ACC112 (cell line): ENCODE measurements around the gene MAFB.

Source experiments
- H2AFZ ChIP-seq: fragments of 200-600 bp; sonication (generic); one replicate; pipeline ENCODE4 v1.6.0; 2017; ENCODE audit warnings: antibody characterized with exemption, low read length; ENCODE audit not compliant: unreplicated experiment
- H3K27ac ChIP-seq: fragments of 200-600 bp; sonication (generic); 2 replicates; pipeline ENCODE4 v1.5.1; 2014; ENCODE audit warnings: low read depth, mild to moderate bottlenecking, antibody characterized with exemption, low read length, moderate library complexity
- H3K27me3 ChIP-seq: fragments of 200-600 bp; sonication (generic); 2 replicates; pipeline ENCODE4 v1.6.1; 2014; ENCODE audit warnings: mild to moderate bottlenecking, antibody characterized with exemption, low read length, moderate library complexity, mixed read lengths; ENCODE audit not compliant: insufficient read depth
- H3K36me3 ChIP-seq: fragments of 200-600 bp; sonication (generic); 2 replicates; pipeline ENCODE4 v1.6.1; 2016; ENCODE audit warnings: mild to moderate bottlenecking, antibody characterized with exemption, low read length, moderate library complexity, mixed read lengths; ENCODE audit not compliant: insufficient read depth
- H3K4me1 ChIP-seq: fragments of 200-600 bp; sonication (generic); one replicate; pipeline ENCODE4 v1.6.1; 2016; ENCODE audit warnings: low read length, mixed read lengths; ENCODE audit not compliant: insufficient read depth, unreplicated experiment, control insufficient read depth
- H3K4me3 ChIP-seq: fragments of 200-600 bp; sonication (generic); 2 replicates; pipeline ENCODE4 v1.5.1; 2014; ENCODE audit warnings: mild to moderate bottlenecking, low read depth, low read length
- H3K79me2 ChIP-seq: fragments of 200-600 bp; sonication (generic); one replicate; pipeline ENCODE4 v1.6.0; 2016; ENCODE audit warnings: low read length; ENCODE audit not compliant: control insufficient read depth, unreplicated experiment, insufficient read depth

MAFB gene

GRCh38 chr20:40670253-40670652, 18.8 kb downstream of the MAFB start:
- no peaks in the 10 kb centered on the region for H3K79me2 ChIP-seq
- no peaks in the 10 kb centered on the region for H3K36me3 ChIP-seq
- H3K27me3 ChIP-seq = peaks cover 27% of the 10 kb centered on the region
- no peak overlapping the region for H3K4me3 ChIP-seq
- no peak overlapping the region for H3K27ac ChIP-seq
- no peak overlapping the region for H2AFZ ChIP-seq
- H3K4me1 ChIP-seq = no peaks in the 10 kb centered on the region

GRCh38 chr20:40669692-40670091, 19.3 kb downstream of the MAFB start:
- H3K79me2 ChIP-seq = no peaks in the 10 kb centered on the region
- H3K36me3 ChIP-seq = no peaks in the 10 kb centered on the region
- H3K27ac ChIP-seq = no peak overlapping the region
- H3K4me1 ChIP-seq = no peaks in the 10 kb centered on the region
- no peak overlapping the region for H3K4me3 ChIP-seq
- H3K27me3 ChIP-seq = peaks cover 21% of the 10 kb centered on the region
- no peak overlapping the region for H2AFZ ChIP-seq

DNA sequence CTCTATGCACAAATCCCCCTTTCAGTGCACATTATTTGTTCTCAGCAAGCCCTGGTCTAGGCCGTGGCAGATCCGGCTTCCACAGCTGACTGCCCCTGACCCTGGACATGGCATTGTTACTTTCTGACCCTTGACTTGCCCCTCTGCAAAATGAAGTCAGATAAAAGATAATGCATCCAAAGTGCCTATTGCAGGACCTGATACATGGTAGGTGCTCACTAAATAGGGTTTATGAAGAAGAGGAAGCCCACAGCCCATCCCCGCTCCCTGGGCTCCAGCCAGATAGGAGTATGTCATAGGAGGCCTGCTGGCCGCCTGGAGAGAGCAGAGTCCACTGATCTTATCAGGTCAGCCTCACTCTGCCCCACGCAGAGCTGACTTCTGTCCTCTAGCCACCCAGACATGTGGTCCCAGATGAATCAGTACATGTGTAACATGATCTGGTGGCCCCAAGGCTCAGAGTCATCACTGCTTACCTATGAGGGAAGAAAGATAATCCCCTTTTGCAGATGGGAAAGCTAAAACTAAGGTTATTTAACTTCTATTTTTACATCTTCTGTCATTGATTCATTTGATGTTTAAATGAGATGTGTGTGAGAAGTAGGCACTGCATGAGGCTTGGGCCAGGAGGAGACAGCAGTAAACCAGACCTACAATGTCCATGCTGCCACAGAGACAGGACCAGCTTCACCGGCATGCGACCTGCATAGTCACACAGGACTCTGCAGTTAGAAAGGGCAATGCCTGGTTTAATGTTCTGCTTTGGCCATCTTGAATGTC, 20.4 kb downstream of the MAFB start:
- peaks cover 12% of the 10 kb centered on the region; the same call in 1 of the 2 replicates for H3K27me3 ChIP-seq
- no peaks in the 10 kb centered on the region for H3K36me3 ChIP-seq
- H3K79me2 ChIP-seq = no peaks in the 10 kb centered on the region
- H3K4me1 ChIP-seq = no peaks in the 10 kb centered on the region
- H3K27ac ChIP-seq = no peak overlapping the region
- no peak overlapping the region for H2AFZ ChIP-seq
- no peak overlapping the region for H3K4me3 ChIP-seq

GRCh38 chr20:40667503-40667902, 21.5 kb downstream of the MAFB start:
- Histone ChIP-seq H3K79me2 (no peaks in the 10 kb centered on the region), H3K4me3 (no peak overlapping the region)

GRCh38 chr20:40666336-40666735, 22.7 kb downstream of the MAFB start:
- Histone ChIP-seq H3K27me3 (0 out of 2 replicates have a peak, but pooled peaks cover 5% of the 10 kb centered on the region), H3K4me3 (no peak overlapping the region), H3K79me2 (no peaks in the 10 kb centered on the region), H3K27ac (no peak overlapping the region), H3K4me1 (no peaks in the 10 kb centered on the region), H2AFZ (no peak overlapping the region), H3K36me3 (no peaks in the 10 kb centered on the region)

More at GRCh38 chr20:40667503-40667902, 21.5 kb downstream of the MAFB start:
- Histone ChIP-seq H3K27ac (no peak overlapping the region), H3K4me1 (no peaks in the 10 kb centered on the region), H3K27me3 (peaks cover 5% of the 10 kb centered on the region; the same call in 1 of the 2 replicates), H3K36me3 (no peaks in the 10 kb centered on the region), H2AFZ (no peak overlapping the region)

GRCh38 chr20:40664891-40665290, 24.1 kb downstream of the MAFB start:
- H2AFZ ChIP-seq = no peak overlapping the region
- H3K4me3 ChIP-seq = no peak overlapping the region
- no peak overlapping the region for H3K27ac ChIP-seq
- H3K4me1 ChIP-seq = no peaks in the 10 kb centered on the region
- H3K79me2 ChIP-seq = no peaks in the 10 kb centered on the region
- no peaks in the 10 kb centered on the region for H3K36me3 ChIP-seq
- peaks cover 5% of the 10 kb centered on the region; the same call in 1 of the 2 replicates for H3K27me3 ChIP-seq

DNA sequence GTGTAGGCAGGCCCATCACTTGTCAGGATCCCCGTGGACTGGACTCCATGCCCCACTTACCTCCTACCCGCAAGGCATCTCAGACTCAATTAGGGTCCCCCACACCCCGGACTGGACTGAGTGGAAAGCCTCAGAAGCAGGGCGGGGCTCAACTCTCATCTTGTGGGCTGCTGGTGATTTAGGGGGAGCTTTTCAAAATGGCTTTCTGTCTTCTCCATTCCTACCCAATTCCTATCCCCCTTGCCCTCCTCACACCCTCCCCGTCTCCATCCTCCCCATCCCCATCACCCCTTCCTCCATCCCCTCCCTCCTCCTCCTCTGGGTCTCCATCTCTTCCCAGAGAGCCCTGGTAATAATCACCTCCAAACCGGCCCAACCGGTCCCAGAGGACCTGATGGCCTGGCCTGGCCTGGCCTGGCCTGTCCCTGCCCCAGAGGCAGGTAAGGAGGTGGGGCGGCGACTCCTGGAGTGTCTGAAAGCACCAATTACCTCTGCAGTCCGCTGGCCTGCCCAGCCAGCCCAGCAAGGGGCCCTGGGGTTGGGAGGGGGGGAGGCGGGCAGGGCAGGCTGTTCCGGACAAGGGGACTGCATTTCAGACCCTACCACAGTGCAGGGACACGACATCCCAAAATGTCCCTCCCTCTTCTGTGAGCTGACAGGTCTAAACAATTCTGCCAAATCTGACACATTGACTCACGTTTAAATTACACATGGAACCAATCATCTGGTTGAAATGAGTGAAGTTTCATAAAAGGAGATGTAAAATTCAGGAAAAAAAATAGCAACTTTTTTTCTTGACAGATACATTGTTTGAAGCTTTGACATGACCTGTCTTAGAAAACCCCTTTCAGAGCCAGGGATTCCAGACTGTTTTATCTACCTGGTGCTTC, 24.8 kb downstream of the MAFB start:
- Histone ChIP-seq H2AFZ (no peak overlapping the region), H3K79me2 (no peaks in the 10 kb centered on the region), H3K36me3 (no peaks in the 10 kb centered on the region), H3K27me3 (peaks cover 12% of the 10 kb centered on the region; the same call in 1 of the 2 replicates), H3K4me1 (no peaks in the 10 kb centered on the region), H3K27ac (no peak overlapping the region), H3K4me3 (no peak overlapping the region)

GRCh38 chr20:40663304-40663790, 25.7 kb downstream of the MAFB start:
- Histone ChIP-seq H3K79me2 (no peaks in the 10 kb centered on the region), H3K4me1 (no peaks in the 10 kb centered on the region), H3K4me3 (no peak overlapping the region), H2AFZ (no peak overlapping the region), H3K27me3 (peaks cover 12% of the 10 kb centered on the region; the same call in 1 of the 2 replicates), H3K36me3 (no peaks in the 10 kb centered on the region), H3K27ac (no peak overlapping the region)

- Histone ChIP-seq H2AFZ (no peak overlapping the region), H3K4me1 (no peaks in the 10 kb centered on the region), H3K79me2 (no peaks in the 10 kb centered on the region), H3K27ac (no peak overlapping the region), H3K27me3 (peaks cover 7% of the 10 kb centered on the region; the same call in 1 of the 2 replicates), H3K36me3 (no peaks in the 10 kb centered on the region), H3K4me3 (no peak overlapping the region)
These were observed 29.5 kb downstream of the MAFB start for GRCh38 chr20:40659567-40659966.

DNA sequence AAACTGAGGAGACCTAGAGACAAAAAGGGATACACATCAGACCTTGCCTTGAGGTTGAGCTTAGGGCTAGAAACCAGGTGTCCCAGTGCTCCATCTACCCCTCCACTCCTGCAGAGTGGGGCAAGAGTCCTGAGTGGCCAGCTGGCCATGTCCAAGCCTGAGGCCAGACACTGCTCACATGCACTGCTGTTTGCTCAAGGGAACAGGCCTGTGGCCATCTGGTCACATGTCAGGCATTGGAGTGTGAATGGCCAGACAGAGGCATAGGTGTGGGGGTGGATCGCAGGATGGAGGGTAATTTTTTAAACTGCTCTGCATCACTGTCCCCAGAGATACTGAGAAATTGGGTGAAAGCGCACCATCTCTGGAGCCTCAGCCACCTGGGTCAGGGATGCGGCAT, 30.5 kb downstream of the MAFB start:
- H3K4me3 ChIP-seq = no peak overlapping the region
- peaks cover 7% of the 10 kb centered on the region; the same call in 1 of the 2 replicates for H3K27me3 ChIP-seq
- H3K4me1 ChIP-seq = no peaks in the 10 kb centered on the region
- H3K36me3 ChIP-seq = no peaks in the 10 kb centered on the region
- H2AFZ ChIP-seq = no peak overlapping the region
- no peaks in the 10 kb centered on the region for H3K79me2 ChIP-seq
- no peak overlapping the region for H3K27ac ChIP-seq
